GM12892 (cell line): Measurements from ENCODE around the gene LRRC51.

Experiments
- DNase-seq: peaks from one replicate; pipeline ENCODE4 v3.0.0; 2011; ENCODE audit not compliant: insufficient read length
- FAIRE-seq: peaks from 2 replicates; lab custom pipeline; 2011; peaks lifted over from hg19 to GRCh38; lab: Jason Lieb, UNC
- POLR2A ChIP-seq: IDR thresholded peaks from 2 replicates; pipeline ENCODE4 v1.6.1; 2011; ENCODE audit warnings: low read depth, low read length, control low read depth
- POLR2AphosphoS5 ChIP-seq: IDR thresholded peaks from 2 replicates; pipeline ENCODE4 v1.6.1; 2011; ENCODE audit warnings: low read depth, low read length, control low read depth
- TAF1 ChIP-seq: IDR thresholded peaks from 2 replicates; pipeline ENCODE4 v1.6.1; 2011; ENCODE audit warnings: low read depth, mild to moderate bottlenecking, control low read depth, low read length, borderline replicate concordance

LRRC51 gene

GRCh38 chr11:72042064-72042745, 38.4 kb upstream of the LRRC51 start:
- FAIRE-seq: peak; percentile 21
- no peak for DNase-seq
- TF ChIP-seq POLR2AphosphoS5: no peak
- TF ChIP-seq TAF1: no peak
- TF ChIP-seq POLR2A: no peak

GRCh38 chr11:72045849-72046248, 34.8 kb upstream of the LRRC51 start:
- no peak for TF ChIP-seq POLR2A
- no peak for TF ChIP-seq TAF1
- TF ChIP-seq POLR2AphosphoS5: no peak
- DNase-seq: no peak
- FAIRE-seq: no peak

GRCh38 chr11:72048766-72049460, 31.7 kb upstream of the LRRC51 start:
- DNase-seq: no peak
- no peak for FAIRE-seq
- no peak for TF ChIP-seq POLR2A

GRCh38 chr11:72058416-72059034, 22.1 kb upstream of the LRRC51 start:
- TF ChIP-seq TAF1: no peak
- no peak for TF ChIP-seq POLR2AphosphoS5
- TF ChIP-seq POLR2A: no peak
- no peak for DNase-seq
- FAIRE-seq: no peak

GRCh38 chr11:72061739-72062396, 18.8 kb upstream of the LRRC51 start:
- TF ChIP-seq TAF1 (no peak), POLR2AphosphoS5 (no peak), POLR2A (no peak)
- DNase-seq: no peak
- FAIRE-seq: peak; percentile 51

GRCh38 chr11:72066855-72067254, 13.8 kb upstream of the LRRC51 start:
- no peak for TF ChIP-seq POLR2AphosphoS5
- TF ChIP-seq POLR2A: no peak
- no peak for TF ChIP-seq TAF1
- DNase-seq (no peak), FAIRE-seq (no peak)

GRCh38 chr11:72067266-72067665, 13.4 kb upstream of the LRRC51 start:
- FAIRE-seq (no peak), DNase-seq (no peak)
- TF ChIP-seq TAF1 (no peak), POLR2AphosphoS5 (no peak), POLR2A (no peak)

- no peak for DNase-seq
- FAIRE-seq: no peak
- TF ChIP-seq TAF1: no peak
- TF ChIP-seq POLR2AphosphoS5: no peak
- no peak for TF ChIP-seq POLR2A
Observed at GRCh38 chr11:72067676-72068075, 13.0 kb upstream of the LRRC51 start.

GRCh38 chr11:72069200-72069599, 11.4 kb upstream of the LRRC51 start:
- DNase-seq: no peak
- no peak for TF ChIP-seq POLR2AphosphoS5
- TF ChIP-seq POLR2A: no peak
- no peak for TF ChIP-seq TAF1
- FAIRE-seq: peak; percentile 78

GRCh38 chr11:72069787-72070251, 10.8 kb upstream of the LRRC51 start:
- FAIRE-seq (peak; percentile 79), DNase-seq (no peak)
- no peak for TF ChIP-seq POLR2AphosphoS5
- TF ChIP-seq POLR2A: no peak
- TF ChIP-seq TAF1: no peak

- DNase-seq: no peak
- FAIRE-seq: no peak
Observed at GRCh38 chr11:72070491-72070890, 10.2 kb upstream of the LRRC51 start.

More at GRCh38 chr11:72070491-72070890, 10.2 kb upstream of the LRRC51 start:
- no peak for TF ChIP-seq TAF1
- no peak for TF ChIP-seq POLR2A
- no peak for TF ChIP-seq POLR2AphosphoS5
